GM04504 (cell line): ENCODE results near the gene SERPING1.
A peak's percentile ranks its signal among the peaks of the same experiment; 100 is the strongest.
"Not testable (repeated sequence)": the region's sequence is repeated elsewhere in the genome, so short reads cannot be mapped to it uniquely, and the experiment has no call there.

Experiments used
- DNase-seq: peaks from one replicate; pipeline ENCODE4 v3.0.0-alpha.2; 2012; ENCODE audit warnings: low read depth

The SERPING1 gene

GRCh38 chr11:57638005-57638781, 40.7 kb downstream of the SERPING1 start:
- peak; percentile 69 for DNase-seq

GRCh38 chr11:57638811-57639320, 41.4 kb downstream of the SERPING1 start:
- DNase-seq, result no peak

DNA sequence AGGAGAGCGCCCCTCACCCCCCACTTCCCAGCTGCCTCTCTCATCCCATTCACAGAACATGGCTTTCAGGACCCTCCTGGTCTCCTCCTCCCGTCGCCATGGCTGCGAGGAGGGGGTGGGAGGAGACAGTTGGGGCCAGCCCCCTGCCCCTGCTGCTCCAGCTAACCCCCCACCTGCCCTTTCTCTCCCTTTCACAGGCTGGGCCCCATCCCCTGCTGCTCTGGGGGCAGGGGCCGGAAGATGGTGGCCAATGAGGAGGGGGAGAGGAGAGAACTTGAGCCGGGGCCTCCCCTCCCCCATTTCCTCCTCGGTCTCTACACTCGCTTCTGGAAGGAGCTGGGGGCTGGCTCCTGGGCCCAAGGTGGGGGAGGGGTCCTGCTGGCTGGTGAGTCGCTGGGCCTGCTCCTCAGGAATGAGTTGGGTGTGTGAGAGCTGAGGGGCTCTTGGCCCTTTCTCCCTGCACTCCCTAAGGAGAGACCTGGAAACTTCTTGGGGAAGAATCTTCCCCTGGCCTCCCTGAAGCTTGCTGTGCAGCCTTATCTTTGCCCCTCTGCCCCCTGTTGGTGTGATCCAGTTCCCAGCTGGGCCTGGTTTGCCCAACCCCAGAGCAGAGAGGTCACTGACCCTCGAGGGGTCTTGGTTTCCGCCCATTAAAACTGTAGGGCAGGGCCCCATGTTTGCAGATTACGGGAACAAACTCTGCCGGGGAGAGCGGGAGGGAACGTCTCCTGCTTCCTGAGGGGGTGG, 42.0 kb downstream of the SERPING1 start:
- DNase-seq, result no peak

DNA sequence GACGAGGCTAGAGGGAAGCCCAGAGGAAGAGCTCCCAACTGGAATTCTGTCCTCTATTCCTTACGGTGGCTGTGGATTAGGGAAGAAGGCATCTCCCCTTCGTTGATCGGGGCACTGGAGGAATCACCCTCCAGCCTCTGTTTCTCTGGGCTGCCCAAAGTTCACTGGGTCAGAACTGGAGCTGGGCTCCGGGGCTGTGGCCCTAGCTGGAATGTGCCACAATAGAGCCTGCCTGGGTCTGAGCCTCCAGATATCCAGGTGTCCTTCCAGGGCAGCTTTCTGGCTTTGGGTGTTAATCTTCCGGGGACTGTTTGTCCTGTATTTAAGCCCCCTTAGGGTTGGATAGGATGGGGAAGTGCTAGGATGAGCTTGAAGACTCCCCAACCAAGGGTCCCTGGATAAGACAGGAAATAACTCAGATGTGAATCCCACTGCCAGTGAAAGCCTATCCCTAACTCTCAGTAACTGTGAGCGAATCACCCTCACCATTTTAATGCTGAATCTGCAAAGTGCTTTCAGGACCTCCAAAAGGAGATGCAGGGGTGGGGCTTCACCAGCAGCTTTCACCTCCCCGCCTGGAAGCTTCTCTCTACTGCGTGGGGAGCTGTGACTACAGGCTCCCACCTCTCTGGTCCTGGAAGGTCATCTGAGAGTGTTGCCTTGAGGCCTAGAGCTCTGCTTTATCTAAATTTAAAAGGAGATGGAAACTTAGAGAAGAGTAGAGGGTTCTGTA, 42.7 kb downstream of the SERPING1 start:
- DNase-seq, result no peak

GRCh38 chr11:57641011-57641807, 43.7 kb downstream of the SERPING1 start:
- no peak for DNase-seq

- no peak for DNase-seq
Observed at GRCh38 chr11:57643802-57644201, 46.3 kb downstream of the SERPING1 start.

GRCh38 chr11:57644748-57645688, 47.5 kb downstream of the SERPING1 start:
- no peak for DNase-seq

- no peak for DNase-seq
Observed at GRCh38 chr11:57645689-57646085, 48.2 kb downstream of the SERPING1 start.

- no peak for DNase-seq
Observed at GRCh38 chr11:57646194-57646798, 48.8 kb downstream of the SERPING1 start.

DNA sequence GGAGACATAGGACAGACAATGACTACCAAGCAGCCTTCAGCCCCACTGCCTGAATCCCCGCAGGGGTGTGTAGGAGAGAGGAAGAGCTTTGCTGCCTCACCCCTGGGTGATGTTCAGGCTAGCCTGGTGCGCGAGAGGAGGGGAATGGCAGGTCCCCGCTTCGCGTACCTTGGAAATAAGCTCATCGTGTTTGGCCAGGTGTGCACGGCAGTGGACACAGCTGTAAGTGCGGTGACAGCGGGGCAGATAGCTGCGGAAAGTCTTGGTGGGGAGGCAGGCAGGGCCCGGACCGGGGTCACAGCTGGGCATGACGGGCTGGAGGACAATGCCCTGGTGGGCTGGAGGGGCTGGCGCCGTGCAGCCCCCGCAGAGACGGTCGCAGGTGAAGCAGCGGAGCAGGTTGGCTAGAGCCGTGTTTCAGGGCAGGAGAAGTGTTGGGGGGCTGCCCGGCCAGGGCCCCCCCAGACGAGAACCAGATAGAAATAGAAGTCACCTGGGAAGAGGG, 49.4 kb downstream of the SERPING1 start:
- no peak for DNase-seq

- DNase-seq, result no peak
Observed at GRCh38 chr11:57647372-57647771, 49.9 kb downstream of the SERPING1 start.

GRCh38 chr11:57647960-57648800, 50.7 kb downstream of the SERPING1 start:
- DNase-seq, result no peak

DNA sequence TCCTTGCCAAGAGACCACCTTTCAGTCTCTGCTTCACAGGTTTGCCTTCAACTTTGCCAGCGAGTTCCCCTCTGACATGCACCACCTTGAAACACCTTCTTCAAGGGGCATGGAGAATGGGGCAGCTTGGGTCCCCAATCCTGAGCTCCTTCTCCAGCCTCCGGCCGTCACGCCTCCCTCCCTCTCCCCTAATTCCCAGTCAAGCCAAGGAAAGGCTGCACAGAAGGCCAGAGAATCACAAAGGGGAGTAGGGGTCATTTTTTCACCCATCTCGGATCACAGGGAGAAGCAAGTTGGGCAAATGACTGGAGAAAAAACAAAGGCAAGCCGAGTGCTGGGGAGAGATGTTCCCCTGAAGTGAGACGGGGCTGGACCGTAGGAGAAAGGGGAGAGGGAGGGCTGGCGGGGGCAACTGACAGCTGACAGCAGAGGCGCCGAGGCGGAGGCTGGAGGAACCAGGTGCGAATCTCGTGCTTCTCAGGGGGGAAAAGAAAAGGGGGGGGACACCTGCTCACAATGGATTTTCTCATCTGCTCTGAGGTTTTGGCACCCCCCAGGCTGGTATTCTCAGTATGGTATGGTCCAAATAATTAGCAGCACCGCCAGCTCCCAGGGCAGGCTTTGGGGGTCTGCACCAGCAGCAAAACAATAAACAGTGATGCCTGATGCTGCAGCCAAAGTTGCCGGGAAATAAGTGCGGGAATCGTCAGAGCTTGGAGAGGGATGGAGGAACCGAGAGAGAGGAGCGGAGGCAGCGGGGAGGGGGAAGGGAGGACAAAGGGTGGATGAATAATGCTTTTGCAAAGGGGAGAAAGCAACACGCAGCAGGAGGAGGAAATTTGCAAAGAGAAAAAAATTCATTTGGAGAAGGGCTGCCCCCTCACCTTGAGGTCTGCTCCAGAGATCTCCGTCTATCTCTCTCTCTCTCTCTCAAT, 51.6 kb downstream of the SERPING1 start:
- no peak for DNase-seq

- peak; percentile 60 for DNase-seq
Observed at GRCh38 chr11:57649826-57650738, 52.6 kb downstream of the SERPING1 start, which contains the start of gene YPEL4. Gene YPEL4 (minus strand): TSS chr11:57649912. CDS start chr11:57647107, 2,805 bp downstream.

- no peak for DNase-seq
Observed at GRCh38 chr11:57650739-57651090, 53.2 kb downstream of the SERPING1 start.

GRCh38 chr11:57651408-57651807, 53.9 kb downstream of the SERPING1 start:
- DNase-seq, result no peak

- not testable (repeated sequence) for DNase-seq
Observed at GRCh38 chr11:57652230-57652629, 54.7 kb downstream of the SERPING1 start.
